ENCODE results near the gene GPR33.
A peak's percentile ranks its signal among the peaks of the same experiment; 100 is the strongest.

The GPR33 gene

DNA sequence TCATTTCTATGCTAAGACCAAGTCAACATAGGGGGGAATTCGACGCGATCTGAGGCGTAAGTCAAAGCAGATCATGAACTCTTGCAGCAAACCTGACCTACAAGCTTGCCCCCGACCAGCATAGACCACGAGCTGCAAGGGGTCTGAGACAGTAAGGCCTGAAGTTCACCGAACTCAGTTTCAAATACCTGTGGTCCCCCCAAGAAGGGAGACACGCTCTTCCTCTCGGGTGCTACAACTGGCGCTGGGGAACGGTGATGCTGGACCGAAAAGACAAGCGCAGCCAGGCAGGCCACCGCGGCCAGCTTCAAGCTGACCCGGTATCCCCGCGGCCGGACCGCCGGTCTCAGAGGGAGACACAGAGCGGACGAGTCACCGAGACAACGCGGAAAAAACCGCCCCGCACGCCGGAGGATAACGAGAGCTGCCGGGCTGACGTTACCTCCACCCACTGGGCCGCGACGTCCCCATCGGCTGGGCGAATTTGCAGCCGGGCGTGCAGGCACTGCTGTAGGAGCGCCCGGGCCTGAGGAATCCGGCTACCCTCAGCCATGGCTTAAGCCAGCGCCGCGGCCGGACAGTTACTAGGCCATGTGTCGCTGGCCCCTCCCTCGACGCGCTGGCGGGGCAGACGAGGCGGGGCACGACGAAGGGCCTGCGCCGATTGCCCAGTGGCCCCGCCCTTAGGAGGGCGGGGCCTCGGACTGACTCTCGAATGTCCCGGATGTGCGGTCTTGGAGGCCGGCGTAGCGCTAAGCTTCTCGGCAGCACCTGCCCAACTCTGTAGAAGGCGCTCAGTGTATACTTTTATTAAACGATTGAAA, 30.8 kb downstream of the GPR33 start, which contains the start of gene DTD2:
TSS of gene DTD2 (minus strand) at position 666 of the 824 bp plus-strand sequence. CDS start at position 553, 113 bp downstream.
- H3K4me3 ChIP-seq (ENCODE audit: low read depth, low read length), result peak within 1 kb of the TSS; percentile 86
- TF ChIP-seq MYC (IDR thresholded peaks at IDR 0.05; ENCODE audit: low read depth, low read length), result peak; percentile 88
- TF ChIP-seq POLR2A (IDR thresholded peaks at IDR 0.05; ENCODE audit: extremely low read depth, insufficient read length), result peak; percentile 78
- TF ChIP-seq, protein P1, sequence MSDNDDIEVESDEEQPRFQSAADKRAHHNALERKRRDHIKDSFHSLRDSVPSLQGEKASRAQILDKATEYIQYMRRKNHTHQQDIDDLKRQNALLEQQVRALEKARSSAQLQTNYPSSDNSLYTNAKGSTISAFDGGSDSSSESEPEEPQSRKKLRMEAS (IDR thresholded peaks at IDR 0.05; ENCODE audit: low read depth, low read length), result peak; percentile 83
- TF ChIP-seq, protein P2, sequence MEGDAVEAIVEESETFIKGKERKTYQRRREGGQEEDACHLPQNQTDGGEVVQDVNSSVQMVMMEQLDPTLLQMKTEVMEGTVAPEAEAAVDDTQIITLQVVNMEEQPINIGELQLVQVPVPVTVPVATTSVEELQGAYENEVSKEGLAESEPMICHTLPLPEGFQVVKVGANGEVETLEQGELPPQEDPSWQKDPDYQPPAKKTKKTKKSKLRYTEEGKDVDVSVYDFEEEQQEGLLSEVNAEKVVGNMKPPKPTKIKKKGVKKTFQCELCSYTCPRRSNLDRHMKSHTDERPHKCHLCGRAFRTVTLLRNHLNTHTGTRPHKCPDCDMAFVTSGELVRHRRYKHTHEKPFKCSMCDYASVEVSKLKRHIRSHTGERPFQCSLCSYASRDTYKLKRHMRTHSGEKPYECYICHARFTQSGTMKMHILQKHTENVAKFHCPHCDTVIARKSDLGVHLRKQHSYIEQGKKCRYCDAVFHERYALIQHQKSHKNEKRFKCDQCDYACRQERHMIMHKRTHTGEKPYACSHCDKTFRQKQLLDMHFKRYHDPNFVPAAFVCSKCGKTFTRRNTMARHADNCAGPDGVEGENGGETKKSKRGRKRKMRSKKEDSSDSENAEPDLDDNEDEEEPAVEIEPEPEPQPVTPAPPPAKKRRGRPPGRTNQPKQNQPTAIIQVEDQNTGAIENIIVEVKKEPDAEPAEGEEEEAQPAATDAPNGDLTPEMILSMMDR (IDR thresholded peaks at IDR 0.05; ENCODE audit: low read depth, low read length), result no peak
- peak; percentile 94 for DNase-seq (ENCODE audit: low read depth)

DNA sequence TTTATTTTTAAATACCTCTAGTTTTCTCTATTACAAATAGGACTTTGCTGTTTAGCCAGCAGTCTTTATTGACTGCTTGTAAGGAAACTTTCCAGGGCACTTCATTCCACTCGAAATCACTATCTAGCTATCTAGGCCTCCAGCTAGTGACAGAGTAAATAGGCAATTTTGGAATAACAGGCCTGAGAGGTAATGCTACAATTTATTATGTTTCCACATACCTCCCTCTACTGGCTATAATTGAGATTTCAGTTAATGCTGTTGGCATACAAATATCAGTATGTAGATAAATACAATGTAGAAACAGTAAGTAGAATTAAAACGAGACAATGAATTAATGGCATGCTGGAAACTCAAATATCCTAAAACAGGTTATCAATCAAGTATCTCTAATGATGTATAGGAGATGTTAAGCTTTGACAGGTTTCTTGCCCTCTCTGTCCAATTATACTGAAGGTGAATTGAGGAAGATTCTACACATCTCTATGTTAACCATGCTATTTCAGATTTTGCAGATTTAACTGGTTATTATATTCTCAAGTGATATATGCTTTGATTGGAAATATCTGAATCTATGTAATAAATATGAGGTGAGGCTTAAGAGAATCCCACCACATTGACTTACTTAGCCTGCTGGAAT, 37.7 kb downstream of the GPR33 start:
- TF ChIP-seq, protein P2 (IDR thresholded peaks at IDR 0.05; ENCODE audit: low read depth, low read length), result peak; percentile 31
- no peak for TF ChIP-seq POLR2A (IDR thresholded peaks at IDR 0.05; ENCODE audit: extremely low read depth, insufficient read length)
- peak; percentile 55 for DNase-seq (ENCODE audit: low read depth)
- no peak overlapping the region for H3K4me3 ChIP-seq (ENCODE audit: low read depth, low read length)

DNA sequence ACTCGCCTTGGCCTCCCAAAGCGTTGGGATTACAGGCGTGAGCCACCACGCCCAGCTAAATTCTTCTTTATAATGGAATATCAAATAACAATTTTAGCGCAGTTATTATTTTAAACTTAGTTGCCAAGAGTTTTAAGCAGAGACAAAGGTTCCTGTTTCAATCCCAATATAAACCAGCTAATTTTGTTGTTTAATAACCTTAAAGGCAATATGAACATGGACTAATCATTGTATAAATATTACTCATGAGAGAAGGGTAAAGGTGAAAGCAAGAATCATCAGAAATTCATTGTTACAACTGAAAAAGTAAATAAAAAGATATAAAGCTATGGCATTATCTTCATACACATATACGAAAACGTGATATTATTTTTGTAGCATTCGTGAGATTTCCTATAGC, 38.7 kb downstream of the GPR33 start:
- TF ChIP-seq, protein P1 (IDR thresholded peaks at IDR 0.05; ENCODE audit: low read depth, low read length), result no peak
- TF ChIP-seq, protein P2 (IDR thresholded peaks at IDR 0.05; ENCODE audit: low read depth, low read length), result no peak
- TF ChIP-seq POLR2A (IDR thresholded peaks at IDR 0.05; ENCODE audit: extremely low read depth, insufficient read length) (no peak), MYC (IDR thresholded peaks at IDR 0.05; ENCODE audit: low read depth, low read length) (no peak)
- H3K4me3 ChIP-seq (ENCODE audit: low read depth, low read length), result no peak overlapping the region
- no peak for DNase-seq (ENCODE audit: low read depth)

DNA sequence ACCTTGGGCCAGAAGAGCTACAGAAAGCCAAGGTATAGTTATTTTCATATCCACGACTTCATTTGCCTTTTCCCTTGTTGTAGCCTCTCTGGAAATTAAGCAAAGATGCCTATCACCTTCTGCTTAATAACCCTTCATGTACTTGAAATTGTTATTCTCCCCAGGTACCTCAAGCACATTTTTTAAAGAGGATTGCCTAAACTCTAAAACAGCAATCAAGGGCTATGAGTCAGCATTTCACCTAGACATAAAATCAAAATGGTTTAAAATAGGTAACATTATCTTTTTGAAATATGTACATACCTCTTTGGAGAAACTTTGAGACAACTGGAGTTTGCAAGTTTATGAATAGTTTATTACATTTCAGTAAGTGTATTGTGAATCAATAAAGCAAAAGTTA, 42.1 kb downstream of the GPR33 start:
- no peak for TF ChIP-seq MYC (IDR thresholded peaks at IDR 0.05; ENCODE audit: low read depth, low read length)
- TF ChIP-seq, protein P1 (IDR thresholded peaks at IDR 0.05; ENCODE audit: low read depth, low read length), result no peak
- TF ChIP-seq POLR2A (IDR thresholded peaks at IDR 0.05; ENCODE audit: extremely low read depth, insufficient read length), result no peak
- TF ChIP-seq, protein P2 (IDR thresholded peaks at IDR 0.05; ENCODE audit: low read depth, low read length), result no peak
- DNase-seq (ENCODE audit: low read depth), result no peak
- H3K4me3 ChIP-seq (ENCODE audit: low read depth, low read length), result no peak overlapping the region

DNA sequence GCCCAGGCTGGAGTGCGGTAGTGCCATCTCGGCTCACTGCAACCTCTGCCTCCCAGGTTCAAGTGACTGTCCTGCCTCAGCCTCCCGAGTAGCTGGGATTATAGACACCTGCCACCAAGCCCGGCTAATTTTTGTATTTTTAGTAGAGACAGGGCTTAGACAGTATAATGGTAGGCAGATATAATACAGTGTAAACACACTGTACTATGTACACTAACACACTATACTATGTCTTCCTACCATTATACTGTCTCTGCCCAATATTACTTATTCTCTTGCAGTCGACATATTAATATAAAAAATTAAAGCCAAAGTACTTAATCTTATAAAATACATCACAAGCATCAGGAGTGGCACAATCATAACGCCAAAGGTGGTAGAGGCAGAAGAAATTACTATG, 45.6 kb downstream of the GPR33 start:
- TF ChIP-seq, protein P2 (IDR thresholded peaks at IDR 0.05; ENCODE audit: low read depth, low read length), result no peak
- TF ChIP-seq, protein P1 (IDR thresholded peaks at IDR 0.05; ENCODE audit: low read depth, low read length), result no peak
- no peak for TF ChIP-seq MYC (IDR thresholded peaks at IDR 0.05; ENCODE audit: low read depth, low read length)
- no peak for TF ChIP-seq POLR2A (IDR thresholded peaks at IDR 0.05; ENCODE audit: extremely low read depth, insufficient read length)

More for the DNA sequence above, 45.6 kb downstream of the GPR33 start:
- no peak overlapping the region for H3K4me3 ChIP-seq (ENCODE audit: low read depth, low read length)
- DNase-seq (ENCODE audit: low read depth), result no peak

Measured in NB4 (cell line).